Measurements from ENCODE around the gene RNGTT. TPM values are rescaled to one million over a fixed set of nuclear protein-coding genes. Genes with fewer than 3 reads are reported as not detected.

RNGTT gene
- total and polyA plus RNA-seq, 7 donors = 3.9 to 8.8 (median 7.9) TPM

GRCh38 chr6:88605271-88605670 lies 358.1 kb downstream of the RNGTT start:
- no peak for ATAC-seq
- TF ChIP-seq CTCF (IDR thresholded peaks at IDR 0.05) = no peak
- H3K27ac ChIP-seq = no peak overlapping the region
- no peaks in the 10 kb centered on the region for H3K4me1 ChIP-seq
- intact Hi-C loops (cut with DNase I) = no loop called here
- no peak overlapping the region for H3K4me3 ChIP-seq
- H3K9me3 ChIP-seq = no peaks in the 10 kb centered on the region
- no peaks in the 10 kb centered on the region for H3K36me3 ChIP-seq (ENCODE audit: insufficient read depth in 1 of 2, low read depth in 1 of 2)
- 80 to 87% (median 81%) methylated on average over 3 of the region's 3 CpGs for WGBS, 3 donors
- no peak for DNase-seq
- H3K27me3 ChIP-seq (ENCODE audit: insufficient read depth in 3 of 3, low read length in 2 of 3) = no peaks in the 10 kb centered on the region

- ATAC-seq = no peak
Observed at GRCh38 chr6:88599571-88599970, 363.8 kb downstream of the RNGTT start.

GRCh38 chr6:88596801-88597200 lies 366.6 kb downstream of the RNGTT start:
- Histone ChIP-seq H3K9me3 (no peaks in the 10 kb centered on the region), H3K4me1 (no peaks in the 10 kb centered on the region), H3K4me3 (no peak overlapping the region), H3K27ac (no peak overlapping the region), H3K36me3 (ENCODE audit: insufficient read depth in 1 of 2, low read depth in 1 of 2) (no peaks in the 10 kb centered on the region), H3K27me3 (ENCODE audit: insufficient read depth in 3 of 3, low read length in 2 of 3) (no peaks in the 10 kb centered on the region)
- 76 to 79% (median 77%) methylated on average over 4 of the region's 4 CpGs for WGBS, 3 donors
- DNase-seq (no peak), ATAC-seq (no peak)
- no peak for TF ChIP-seq CTCF (IDR thresholded peaks at IDR 0.05)
- intact Hi-C loops (cut with DNase I) = no loop called here

More at GRCh38 chr6:88599571-88599970, 363.8 kb downstream of the RNGTT start:
- no peaks in the 10 kb centered on the region for H3K36me3 ChIP-seq (ENCODE audit: insufficient read depth in 1 of 2, low read depth in 1 of 2)
- no peak for DNase-seq
- no peak for TF ChIP-seq CTCF (IDR thresholded peaks at IDR 0.05)
- no peaks in the 10 kb centered on the region for H3K27me3 ChIP-seq (ENCODE audit: insufficient read depth in 3 of 3, low read length in 2 of 3)
- WGBS, 3 donors = 77 to 78% (median 77%) methylated on average over 6 of the region's 6 CpGs
- no peaks in the 10 kb centered on the region for H3K4me1 ChIP-seq
- no peaks in the 10 kb centered on the region for H3K9me3 ChIP-seq
- H3K27ac ChIP-seq = no peak overlapping the region
- intact Hi-C loops (cut with DNase I) = no loop called here
- no peak overlapping the region for H3K4me3 ChIP-seq

GRCh38 chr6:88588938-88589337 lies 374.5 kb downstream of the RNGTT start:
- no peaks in the 10 kb centered on the region for H3K9me3 ChIP-seq
- TF ChIP-seq CTCF (IDR thresholded peaks at IDR 0.05) = no peak

GRCh38 chr6:88587150-88587520 lies 376.3 kb downstream of the RNGTT start:
- intact Hi-C loops (cut with DNase I) = no loop called here
- ATAC-seq (no peak), DNase-seq (no peak)
- Histone ChIP-seq H3K4me1 (no peaks in the 10 kb centered on the region), H3K27ac (no peak overlapping the region), H3K4me3 (no peak overlapping the region), H3K9me3 (peaks cover 3% of the 10 kb centered on the region), H3K27me3 (ENCODE audit: insufficient read depth in 3 of 3, low read length in 2 of 3) (peaks cover 0 to 7% (median 0%) of the 10 kb centered on the region in 3 donors), H3K36me3 (ENCODE audit: insufficient read depth in 1 of 2, low read depth in 1 of 2) (no peaks in the 10 kb centered on the region)
- TF ChIP-seq CTCF (IDR thresholded peaks at IDR 0.05) = no peak
- WGBS, 3 donors = 57 to 72% (median 58%) methylated on average over 12 of the region's 12 CpGs

More at GRCh38 chr6:88588938-88589337, 374.5 kb downstream of the RNGTT start:
- H3K27me3 ChIP-seq (ENCODE audit: insufficient read depth in 3 of 3, low read length in 2 of 3) = no peaks in the 10 kb centered on the region
- ATAC-seq (no peak), DNase-seq (no peak)
- no peak overlapping the region for H3K27ac ChIP-seq
- no peaks in the 10 kb centered on the region for H3K4me1 ChIP-seq
- intact Hi-C loops (cut with DNase I) = no loop called here
- no peak overlapping the region for H3K4me3 ChIP-seq
- 17 to 41% (median 33%) methylated on average over 3 of the region's 3 CpGs for WGBS, 3 donors
- no peaks in the 10 kb centered on the region for H3K36me3 ChIP-seq (ENCODE audit: insufficient read depth in 1 of 2, low read depth in 1 of 2)
